HG02970 (cell line): Measurements from ENCODE around the gene PC.

Source experiments
- ATAC-seq: cut with Tn5 transposase; IDR thresholded peaks from one replicate; pipeline ENCODE4 v1.9.1; 2021; ENCODE audit warnings: mild to moderate bottlenecking, moderate library complexity, moderate number of reproducible peaks; ENCODE audit not compliant: unreplicated experiment, low FRiP score

The PC gene

DNA sequence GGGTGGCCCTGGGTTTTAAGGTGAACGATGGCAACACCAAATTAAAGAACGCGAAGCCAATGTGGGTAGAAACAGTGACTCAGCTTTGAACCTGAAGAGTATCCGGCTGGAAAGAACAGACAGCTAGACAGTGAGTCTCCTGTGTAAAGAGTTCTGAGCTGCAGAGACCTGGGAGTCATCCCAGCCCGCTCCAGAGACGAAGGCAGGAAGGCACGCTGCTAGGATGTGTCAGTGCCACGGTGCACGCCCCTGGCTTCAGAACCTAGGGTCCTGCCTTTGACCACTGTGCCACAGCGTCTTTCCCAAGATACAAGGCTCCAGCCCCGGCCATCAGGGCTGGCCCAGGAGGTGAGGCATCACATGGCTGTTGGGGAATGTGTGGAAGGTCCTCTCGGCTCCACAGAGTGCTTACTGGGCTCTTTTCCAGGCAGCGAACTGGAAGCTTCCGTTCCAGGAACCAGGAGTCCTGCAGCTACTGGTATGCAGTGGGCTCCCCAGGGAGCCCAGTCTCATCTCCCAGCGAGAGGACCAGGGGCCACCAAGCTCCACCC is 71.4 kb downstream of the PC start:
- ATAC-seq, result no peak

DNA sequence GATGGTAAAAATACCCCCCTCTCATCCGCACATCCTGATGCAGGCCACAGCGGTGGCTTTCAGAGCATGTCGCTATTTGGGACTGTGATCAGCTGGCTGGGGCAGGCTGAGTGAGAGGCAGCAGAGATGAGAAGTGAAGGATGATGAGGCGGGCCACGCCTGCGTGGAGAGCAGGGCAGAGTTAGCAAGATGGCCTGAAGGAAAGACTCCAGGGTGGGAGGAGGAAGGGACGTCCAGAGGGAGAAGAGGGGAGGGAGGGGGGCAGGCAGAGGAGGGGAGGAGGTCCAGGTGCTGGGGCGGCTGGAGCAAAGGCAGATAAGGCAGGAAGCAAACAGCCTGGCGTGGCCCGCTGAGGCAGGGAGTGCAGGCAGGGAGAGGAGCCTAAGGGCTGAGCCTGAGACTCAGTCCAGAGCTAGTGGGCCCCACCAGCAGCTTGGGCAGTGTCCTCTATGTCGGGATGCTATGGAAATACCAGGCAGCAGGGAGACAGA is 72.2 kb downstream of the PC start:
- ATAC-seq, result no peak

DNA sequence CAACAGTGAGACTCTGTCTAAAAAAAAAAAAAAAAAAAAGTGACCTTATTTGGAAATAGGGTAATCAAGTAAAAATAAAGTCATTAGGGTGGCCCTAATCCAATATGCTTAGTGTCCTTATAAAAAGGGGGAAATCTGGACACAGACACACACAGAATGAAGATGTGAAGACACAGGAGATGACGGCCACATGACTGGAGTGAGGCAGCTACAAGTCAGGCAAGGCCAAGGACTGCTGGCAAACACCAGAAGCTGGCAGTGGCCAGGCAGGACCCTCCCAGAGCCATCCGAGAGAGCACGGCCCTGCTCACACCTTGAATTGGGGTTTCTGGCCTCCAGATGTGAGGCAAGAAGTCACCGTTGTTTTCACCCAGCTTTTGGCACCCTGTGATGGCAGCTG is 72.7 kb downstream of the PC start:
- no peak for ATAC-seq

DNA sequence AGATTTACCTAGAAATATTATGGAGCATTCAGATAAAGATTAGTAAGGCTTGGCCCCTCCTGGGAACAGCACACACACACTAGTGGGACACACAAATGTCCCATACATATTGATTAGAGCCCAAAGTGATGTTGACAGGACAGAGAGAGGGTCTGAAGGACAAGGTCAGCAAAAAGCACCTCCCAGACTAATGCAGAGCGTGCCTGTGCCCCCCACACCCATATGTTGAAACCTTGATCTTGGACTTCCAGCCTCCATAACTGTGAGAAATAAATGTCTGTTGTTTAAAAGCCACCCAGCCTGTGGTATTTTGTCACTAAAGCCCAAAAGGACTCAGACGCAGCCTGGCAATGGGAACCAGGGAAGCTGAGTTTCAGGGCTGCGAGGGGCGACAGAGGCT is 73.7 kb downstream of the PC start:
- ATAC-seq, result no peak

DNA sequence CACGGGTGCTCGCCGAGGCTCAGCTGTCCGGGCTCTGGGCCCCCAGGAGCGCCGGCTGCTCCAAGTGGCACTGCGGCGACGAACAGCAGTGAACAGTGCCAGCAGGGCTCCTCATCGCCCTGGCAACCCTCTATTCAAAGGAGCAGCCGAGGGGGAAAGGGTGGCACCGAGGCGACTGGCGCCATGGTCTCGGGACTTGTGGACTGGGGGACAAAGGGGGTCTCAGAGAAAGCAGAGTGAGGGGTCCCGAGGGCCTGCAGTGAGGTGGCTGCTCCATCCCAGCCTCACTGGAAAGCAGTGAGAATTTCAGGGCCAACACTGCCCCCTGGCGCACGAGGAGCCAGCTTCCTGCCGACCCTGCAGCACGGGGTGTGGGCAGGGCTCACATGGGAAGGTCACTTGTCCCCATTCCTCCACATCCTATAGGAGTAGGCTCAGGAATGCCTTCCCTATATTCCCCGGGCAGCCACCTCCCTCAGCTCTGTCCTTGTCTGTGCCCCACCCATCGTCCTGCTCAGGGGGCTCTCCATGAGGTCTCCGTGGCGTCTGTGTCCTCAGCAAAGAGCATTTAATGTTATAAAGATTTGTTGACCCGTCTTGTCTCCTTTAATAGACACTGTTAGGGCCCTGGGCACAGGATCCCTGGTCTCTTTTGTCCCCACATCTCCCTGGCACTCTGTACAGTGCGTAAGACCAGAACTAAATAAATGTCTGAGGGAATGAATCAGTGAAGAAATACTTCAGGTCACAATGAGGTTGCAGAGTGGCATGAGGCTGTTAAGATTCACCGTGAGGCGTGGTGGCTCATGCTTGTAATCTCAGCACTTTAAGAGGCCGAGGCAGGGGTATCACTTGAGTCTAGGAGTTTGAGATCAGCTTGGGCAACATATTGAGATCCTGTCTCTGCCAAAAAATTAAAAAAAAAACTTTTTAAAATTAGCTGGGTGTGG is 74.9 kb downstream of the PC start:
- ATAC-seq, result no peak

DNA sequence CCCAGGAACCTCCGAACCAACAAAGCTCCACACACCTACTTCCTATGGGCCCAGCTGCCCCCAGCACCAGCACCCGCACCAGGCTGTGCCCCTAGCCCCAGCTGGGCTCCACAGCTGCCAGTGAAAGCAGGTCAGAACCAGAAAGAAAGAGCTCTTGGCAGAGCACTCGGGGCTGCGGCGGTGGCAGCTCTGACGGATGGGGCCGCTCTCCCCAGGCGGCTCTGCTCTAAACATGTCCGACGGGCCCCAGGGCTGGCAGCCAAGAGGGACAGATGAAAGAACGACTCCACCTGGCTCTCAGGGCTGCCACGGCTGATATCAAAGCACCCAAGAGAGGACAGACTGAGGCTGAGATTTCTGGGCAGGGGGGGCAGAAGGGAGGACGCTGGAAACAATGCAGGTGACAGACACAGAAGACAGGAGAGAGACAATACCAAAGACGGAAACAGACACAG is 75.6 kb downstream of the PC start:
- ATAC-seq, result no peak

DNA sequence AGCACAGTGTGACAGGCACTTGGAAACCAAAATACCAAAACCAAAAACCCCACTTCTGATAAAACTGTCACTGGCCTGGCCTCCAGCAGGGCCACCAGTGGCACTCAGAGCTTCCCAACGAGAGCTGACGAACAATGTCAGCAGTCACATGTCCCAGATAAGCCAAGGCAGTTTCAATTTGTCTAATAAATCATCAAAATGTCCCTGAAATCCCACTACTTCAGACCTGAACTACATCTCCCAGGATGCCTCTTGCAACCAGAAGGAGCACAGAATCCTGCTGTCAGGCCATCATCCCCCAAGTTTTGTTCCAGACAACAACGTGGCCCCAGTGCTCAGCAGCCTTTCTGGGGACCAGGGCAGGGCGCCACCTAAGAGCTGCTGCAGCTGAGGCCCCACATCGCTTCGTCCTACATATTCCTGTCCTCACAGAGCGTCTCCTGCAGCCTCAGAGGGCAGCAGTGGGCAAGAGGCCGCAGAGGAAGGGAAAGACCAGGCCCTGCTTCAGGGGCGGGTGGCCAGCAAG is 76.2 kb downstream of the PC start:
- no peak for ATAC-seq

DNA sequence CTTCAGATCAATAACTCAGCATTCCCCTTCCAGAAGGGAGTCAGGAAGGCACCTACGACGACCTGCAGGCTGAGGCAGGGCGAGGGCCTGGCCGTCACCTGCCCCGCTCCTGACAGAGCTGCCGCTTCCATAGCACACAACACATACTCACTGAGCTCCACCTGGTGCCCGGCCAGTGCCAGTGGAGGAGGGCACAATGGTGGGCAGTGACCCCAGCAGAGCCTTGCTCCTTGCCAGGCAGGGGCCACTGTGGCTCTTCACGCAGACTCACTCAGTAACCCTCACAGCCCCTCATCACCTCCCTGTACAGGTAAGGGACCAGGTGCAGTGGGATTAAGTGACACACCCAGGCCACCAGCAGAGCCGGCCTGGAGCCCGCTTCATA is 76.7 kb downstream of the PC start:
- ATAC-seq, result no peak

DNA sequence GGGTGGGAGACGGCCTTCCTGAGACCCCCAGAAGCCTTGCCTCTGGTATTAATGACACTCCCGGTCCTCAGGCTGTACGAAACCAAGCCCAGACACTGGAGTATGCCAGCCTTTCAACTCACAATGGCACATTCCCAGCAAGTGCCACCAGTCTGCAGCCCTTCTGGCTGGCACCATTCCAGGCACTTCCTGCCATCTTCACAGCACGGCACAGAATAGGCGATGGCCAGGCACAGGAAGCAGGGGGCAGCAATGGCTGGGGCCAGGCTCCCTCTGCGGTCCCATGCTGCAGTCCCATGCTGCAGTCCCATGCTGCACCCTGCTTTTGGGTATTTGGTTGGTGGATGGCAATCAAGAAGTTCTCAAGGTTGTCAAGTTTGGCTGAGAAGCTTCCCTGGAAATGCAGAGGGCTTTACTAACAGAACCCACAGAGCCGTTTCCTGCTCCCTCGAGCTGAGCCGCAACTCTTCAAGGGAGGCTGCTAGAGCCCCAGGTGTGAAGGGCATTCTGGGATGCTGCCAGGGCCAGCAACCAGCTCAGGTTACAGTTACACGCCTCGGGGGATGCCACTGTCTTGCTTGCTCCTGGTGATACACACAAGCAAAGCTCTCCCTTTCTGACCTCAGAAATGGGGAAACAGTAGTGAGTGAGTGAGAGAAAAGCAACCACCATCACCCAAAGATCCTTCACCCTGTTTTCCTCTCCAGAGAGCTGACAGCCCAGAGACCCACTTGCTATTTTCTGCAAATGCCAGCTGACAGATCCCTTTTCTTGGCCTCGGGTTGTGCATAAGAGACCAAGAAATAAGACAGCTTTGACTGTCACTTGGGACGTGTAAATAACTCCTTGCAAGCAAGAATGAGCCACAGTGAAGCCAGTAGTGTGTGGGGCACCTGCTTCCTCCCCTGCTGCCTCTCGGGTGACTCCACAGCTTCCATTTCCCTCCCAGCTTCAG is 77.4 kb downstream of the PC start:
- ATAC-seq, result no peak

DNA sequence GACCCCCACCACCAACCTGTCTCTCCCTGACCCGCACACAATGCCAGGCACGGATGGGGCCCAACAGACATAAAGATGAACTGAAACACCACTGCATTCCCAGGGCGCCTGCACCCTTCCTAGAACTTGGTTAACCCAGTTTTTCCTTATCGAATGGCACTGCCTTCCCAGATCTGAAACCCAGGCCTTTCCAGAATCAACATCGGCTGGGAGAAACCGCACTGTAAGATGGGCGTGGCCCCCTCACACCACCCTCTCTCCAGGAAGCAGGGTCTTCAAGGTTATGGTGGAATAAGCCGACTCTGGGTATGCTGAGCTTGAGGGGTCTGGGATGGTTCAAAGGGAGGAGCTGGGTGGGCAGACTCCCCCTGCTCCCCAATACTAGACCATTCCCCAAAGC is 78.2 kb downstream of the PC start:
- ATAC-seq, result no peak

DNA sequence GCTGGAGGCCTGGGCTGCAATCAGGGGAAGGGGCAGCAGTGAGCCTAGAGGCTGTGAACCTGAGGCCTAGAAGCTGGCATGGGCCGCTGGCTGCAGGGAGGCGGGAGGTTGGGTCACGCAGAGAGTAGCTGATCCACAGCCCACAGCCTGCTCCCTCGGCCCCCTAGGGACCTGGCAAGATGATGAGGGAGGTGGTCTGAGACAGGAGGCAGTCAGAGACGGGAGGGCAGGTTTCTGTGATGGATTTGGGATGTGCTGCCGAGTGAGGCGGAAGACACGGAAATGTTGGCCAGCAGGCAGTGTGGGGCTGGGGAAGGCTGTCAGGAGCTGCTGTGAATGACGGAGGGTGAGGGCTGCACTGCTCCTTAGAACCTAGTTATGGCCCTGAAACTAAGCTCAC is 78.6 kb downstream of the PC start:
- no peak for ATAC-seq

DNA sequence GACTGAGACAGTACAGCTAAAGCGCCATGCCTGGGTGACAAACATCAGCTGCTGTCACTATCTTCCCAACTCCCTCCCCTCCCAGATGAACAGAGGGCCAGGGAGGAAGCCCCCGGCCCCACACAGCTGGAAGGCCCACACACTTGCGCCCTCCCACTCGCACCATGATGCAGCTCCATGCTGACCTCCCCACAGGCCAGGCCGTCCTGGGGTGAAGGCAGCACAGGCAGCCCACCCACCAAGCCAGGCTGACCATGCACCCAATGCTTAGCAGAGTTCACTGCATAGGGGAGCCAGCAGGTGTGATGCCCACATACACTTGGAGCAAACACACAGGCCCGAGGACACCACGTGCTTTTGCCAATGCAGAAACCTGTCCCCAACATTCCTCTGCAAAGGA is 79.2 kb downstream of the PC start:
- ATAC-seq, result no peak

DNA sequence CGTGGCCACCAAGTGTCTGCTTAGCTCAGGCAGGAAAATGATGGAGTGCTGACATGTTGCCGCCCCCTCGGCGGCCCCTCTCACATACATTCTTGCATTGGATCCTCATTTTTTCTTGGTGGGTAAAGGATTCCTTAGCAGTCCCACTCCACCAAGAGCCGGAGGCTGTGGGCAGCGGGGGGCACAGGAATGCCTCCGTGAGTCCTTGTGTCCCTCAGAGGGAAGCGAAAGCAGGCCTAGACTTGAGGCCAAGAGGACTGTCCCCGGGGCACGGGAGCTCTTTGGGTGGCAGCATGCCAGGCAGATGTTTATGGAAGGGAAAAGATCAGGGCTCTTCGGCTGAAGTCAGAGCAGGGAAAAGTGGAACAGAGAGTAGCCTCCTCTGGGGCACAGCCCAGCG is 79.7 kb downstream of the PC start:
- ATAC-seq, result no peak

DNA sequence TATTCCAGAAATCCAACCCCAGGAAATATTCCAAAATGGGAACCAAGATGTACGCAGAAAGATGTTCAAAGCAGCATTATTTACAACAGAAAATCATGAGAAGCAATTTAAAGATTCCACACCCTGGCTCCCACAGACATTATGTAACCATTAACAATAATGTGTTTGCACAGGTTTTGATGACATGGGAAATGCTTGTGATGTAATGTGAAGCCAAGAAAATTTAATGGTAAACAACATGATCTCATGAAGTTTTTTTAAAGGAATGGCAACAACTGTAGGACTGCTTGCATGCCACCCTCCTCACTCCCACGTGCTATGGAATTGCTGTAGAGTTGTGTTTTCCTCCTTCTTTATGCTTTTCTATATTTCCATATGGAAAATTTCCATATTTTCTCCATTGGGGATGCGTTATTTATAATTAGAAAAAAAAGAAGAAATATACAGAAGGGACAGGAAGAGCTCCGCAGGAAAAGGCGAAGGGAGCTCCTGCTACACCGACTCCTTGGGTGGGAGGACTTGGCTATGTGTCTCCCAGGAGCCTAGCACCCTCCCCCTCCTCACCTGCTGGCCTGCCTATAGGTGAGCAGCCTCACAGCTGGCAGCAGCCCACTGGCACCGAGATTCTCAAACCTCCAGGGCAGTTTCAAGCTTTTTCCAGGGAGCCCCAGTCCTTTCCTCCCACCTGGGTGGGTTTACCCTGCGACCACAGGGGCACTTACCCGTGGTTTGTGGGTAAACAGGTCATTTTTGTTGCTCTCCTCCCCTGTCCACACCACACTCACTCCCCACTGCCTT is 80.4 kb downstream of the PC start:
- no peak for ATAC-seq

DNA sequence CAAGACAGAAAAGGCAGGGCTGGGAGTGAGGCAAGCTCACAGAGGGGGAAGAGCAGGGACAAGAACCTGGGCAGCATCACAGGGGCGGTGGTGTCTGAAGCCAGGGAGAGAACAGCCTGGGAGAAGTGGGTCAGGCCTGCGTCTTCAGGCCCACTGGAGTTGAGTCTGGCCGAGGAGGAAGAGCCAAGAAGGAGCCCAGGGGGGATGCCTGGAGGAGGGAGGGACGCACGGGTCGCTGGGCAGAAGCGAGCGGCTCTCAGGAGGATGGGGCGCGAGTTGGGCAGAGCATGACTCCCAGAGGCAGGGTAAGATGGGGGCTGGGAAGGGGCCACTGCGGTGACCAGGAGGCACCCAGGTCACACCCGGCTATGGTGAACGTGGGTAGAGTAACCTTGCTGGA is 82.8 kb downstream of the PC start:
- no peak for ATAC-seq

DNA sequence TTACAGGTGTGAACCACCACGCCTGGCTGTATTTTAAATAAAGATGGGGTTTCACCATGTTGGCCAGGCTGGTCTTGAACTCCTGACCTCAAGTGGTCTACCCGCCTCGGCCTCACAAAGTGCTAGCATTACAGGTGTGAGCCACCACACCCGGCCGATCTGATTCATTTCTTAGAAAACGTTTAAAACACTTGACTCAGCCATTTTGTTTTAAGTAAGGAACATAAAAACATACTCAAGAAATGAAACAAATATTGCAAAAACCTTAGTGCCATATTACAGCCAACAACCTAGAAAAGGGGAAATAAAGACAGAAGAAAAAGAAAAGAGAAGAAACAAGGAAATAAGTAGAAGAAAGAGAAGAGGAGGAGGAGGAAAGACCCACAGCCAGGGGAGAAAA is 84.0 kb downstream of the PC start:
- no peak for ATAC-seq

DNA sequence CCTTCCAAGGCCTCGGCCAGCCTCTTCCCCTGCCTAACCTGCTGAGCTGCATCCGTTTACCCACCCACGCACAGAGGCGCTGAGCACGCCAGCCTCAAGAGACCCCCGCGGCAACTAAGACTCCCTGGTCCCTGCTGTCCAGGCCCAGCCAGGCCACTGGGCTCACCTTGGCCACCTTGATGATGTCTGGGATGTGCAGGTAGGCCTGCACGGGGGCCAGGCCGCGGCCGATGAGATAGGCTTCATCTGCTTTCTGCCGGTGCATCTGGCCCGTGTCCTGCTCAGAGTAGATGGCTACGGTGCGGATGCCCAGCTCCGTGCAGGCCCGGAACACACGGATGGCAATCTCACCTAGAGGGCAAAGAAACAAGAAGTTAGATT is 86.7 kb downstream of the PC start:
- no peak for ATAC-seq

DNA sequence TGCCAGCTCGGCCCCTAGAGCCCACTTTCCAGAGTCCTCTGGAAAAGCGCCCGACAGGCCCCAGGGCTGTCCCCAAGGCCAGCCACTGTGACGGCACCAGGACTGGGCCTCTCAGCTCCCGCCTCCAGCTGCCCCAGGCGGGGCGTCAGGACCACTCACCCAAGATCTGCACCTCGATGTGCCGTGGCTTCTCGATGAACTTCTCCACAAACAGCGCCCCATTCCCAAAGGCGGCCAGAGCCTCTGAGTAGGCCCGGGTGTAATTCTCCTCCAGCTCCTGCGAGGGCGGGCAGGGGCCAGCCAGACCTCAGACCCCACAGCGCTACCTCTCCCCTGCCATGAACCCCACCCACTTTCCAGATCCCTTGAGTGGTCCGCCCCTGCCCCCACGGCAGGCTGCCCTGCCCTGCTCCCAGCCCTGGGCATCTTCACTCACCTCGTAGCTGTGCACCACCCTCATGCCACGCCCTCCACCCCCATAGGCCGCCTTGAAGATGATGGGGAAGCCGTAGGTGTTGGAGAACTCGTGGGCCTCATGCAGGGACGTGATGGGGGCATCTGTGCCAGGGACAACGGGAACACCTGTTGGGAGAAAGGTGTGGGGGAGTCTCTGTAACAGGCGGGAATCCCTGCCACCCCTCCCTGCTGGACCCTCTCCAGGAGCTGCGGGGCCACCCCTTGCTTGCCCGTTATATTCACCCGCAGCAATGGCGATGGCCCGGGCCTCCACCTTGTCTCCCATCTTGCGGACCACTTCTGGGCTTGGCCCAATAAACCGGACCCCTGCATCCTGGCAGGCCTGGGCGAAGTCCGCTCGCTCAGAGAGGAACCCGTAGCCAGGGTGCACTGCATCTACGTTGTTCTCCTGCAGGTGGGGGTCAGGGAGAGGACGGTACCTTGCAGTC is 87.3 kb downstream of the PC start:
- ATAC-seq, result no peak

DNA sequence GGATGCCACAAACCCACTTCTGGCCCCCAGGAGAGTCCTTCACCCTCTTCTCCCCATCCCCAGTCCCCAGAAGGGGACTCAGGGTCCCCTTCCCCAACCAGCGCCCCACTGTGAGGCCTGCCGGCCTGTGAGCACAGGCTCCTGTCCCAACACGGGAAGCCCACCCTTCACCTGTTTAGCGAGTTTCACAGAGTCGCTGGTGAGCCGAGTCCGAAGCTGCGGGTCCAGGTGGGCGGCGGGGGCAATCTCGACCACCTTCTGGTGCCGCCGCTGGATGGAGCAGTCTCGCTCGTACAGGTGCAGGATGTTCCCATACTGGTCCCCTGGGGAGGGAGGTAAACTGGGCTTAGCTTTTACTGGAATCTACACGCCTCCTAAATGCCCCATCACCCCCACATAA is 88.1 kb downstream of the PC start:
- ATAC-seq, result no peak
